ENCODE measurements around the gene GPR137C. TPM values are rescaled to one million over a fixed set of nuclear protein-coding genes. Genes with fewer than 3 reads are reported as not detected.

GPR137C gene, protein sequence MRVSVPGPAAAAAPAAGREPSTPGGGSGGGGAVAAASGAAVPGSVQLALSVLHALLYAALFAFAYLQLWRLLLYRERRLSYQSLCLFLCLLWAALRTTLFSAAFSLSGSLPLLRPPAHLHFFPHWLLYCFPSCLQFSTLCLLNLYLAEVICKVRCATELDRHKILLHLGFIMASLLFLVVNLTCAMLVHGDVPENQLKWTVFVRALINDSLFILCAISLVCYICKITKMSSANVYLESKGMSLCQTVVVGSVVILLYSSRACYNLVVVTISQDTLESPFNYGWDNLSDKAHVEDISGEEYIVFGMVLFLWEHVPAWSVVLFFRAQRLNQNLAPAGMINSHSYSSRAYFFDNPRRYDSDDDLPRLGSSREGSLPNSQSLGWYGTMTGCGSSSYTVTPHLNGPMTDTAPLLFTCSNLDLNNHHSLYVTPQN
- total RNA-seq (2012; rRNA removed), result 0.72 and 1.4 TPM in 2 replicates
- 0.77 and 0.91 TPM in 2 replicates for polyA plus RNA-seq (2012; rRNA removed)
- 0.04 and 0.11 TPM in 2 replicates for polyA plus RNA-seq (2012; cell fraction: cytosol; rRNA removed)
- polyA plus RNA-seq (2012; cell fraction: nucleus; rRNA removed; ENCODE audit: low replicate concordance), result 0.21 and 2.3 TPM in 2 replicates
- percentile 39 among the genes with signal in this experiment for Bru-seq, nascent RNA
- percentile 61 among the genes with signal in this experiment for BruChase-seq, experiment 1, labeled RNA remaining after a 6-hour chase
- percentile 58 among the genes with signal in this experiment for BruChase-seq, experiment 2, labeled RNA remaining after a 2-hour chase
- long read RNA-seq, partial matches to known transcripts, result 0 of 3 reads
- long read RNA-seq, other reads (novel, unspliced or antisense), result 0 of 3 reads

DNA sequence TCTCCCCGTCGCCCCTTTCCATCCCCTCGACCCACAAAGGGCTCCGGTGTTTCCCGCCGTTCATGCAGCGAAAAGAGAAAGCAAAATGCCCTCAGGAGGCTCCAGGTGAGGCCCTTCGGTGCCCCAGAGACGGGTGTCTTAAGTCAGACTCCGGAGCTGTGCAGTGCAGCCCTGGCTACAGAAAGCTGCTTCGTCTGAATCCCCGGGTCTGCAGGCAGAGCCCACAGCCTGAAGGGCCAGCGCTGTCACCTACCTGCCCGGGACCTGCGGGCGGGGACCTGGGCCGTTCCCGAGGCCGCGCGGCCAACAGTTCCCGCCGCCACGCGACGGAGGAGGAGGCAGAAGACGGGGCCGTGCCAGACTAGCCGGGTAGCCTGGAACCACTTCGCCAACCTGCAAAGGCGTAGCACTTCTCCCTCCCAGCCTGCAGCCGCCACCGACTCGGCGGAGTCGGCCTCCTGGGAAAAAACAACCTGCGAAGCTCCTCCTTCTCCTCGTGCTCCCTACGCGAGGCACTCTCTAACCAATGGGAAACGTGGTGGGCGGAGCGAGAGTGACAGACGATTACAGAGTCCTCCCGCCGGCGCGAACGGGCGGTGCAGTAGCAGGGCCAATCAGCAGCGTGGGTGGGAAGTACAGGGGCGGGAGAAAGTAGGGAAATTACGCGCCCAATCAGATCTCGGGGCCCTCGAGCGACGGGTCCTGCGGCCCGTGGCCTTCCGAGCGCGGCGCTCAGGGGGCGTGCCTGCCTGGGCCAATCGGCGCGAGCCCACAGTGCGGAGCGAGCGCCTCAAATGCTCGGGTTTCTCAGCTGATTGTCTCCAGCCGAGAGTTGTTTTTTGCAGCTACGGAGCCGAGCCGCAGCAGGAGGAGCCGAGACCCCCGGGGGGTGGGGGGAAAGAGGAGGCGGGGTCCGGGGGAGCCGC lies at the start of gene GPR137C, which contains the start of gene TXNDC16:
Gene GPR137C (plus strand): TSS at position 774 of the 926 bp plus-strand sequence. CDS start 312 bp downstream, outside the sequence.
Gene TXNDC16 (minus strand): TSS at position 443 of the 926 bp plus-strand sequence. CDS start 8,948 bp downstream, outside the sequence.
- no peak for TF ChIP-seq MAFK (IDR thresholded peaks at IDR 0.05; ENCODE audit: low read depth, low read length)
- TF ChIP-seq, protein P1, sequence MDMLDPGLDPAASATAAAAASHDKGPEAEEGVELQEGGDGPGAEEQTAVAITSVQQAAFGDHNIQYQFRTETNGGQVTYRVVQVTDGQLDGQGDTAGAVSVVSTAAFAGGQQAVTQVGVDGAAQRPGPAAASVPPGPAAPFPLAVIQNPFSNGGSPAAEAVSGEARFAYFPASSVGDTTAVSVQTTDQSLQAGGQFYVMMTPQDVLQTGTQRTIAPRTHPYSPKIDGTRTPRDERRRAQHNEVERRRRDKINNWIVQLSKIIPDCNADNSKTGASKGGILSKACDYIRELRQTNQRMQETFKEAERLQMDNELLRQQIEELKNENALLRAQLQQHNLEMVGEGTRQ (IDR thresholded peaks at IDR 0.05; ENCODE audit: low read depth, low read length), result peak; percentile 70; the same call in 1 of the 2 replicates
- TF ChIP-seq MXI1 (IDR thresholded peaks at IDR 0.05; ENCODE audit: borderline replicate concordance, low read depth, low read length), result peak; percentile 68
- peak; percentile 64 for TF ChIP-seq FOS (IDR thresholded peaks at IDR 0.05; ENCODE audit: low read depth, low read length)
- peak; percentile 25; the same call in 1 of the 2 replicates for TF ChIP-seq MAZ (IDR thresholded peaks at IDR 0.05; ENCODE audit: borderline replicate concordance, low read depth, low read length)
- TF ChIP-seq, protein P2, sequence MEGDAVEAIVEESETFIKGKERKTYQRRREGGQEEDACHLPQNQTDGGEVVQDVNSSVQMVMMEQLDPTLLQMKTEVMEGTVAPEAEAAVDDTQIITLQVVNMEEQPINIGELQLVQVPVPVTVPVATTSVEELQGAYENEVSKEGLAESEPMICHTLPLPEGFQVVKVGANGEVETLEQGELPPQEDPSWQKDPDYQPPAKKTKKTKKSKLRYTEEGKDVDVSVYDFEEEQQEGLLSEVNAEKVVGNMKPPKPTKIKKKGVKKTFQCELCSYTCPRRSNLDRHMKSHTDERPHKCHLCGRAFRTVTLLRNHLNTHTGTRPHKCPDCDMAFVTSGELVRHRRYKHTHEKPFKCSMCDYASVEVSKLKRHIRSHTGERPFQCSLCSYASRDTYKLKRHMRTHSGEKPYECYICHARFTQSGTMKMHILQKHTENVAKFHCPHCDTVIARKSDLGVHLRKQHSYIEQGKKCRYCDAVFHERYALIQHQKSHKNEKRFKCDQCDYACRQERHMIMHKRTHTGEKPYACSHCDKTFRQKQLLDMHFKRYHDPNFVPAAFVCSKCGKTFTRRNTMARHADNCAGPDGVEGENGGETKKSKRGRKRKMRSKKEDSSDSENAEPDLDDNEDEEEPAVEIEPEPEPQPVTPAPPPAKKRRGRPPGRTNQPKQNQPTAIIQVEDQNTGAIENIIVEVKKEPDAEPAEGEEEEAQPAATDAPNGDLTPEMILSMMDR (conservative IDR thresholded peaks at IDR 0.05; ENCODE audit: low read depth, low read length), result no peak
- peak; percentile 51; the same call in 1 of the 2 replicates for TF ChIP-seq BHLHE40 (IDR thresholded peaks at IDR 0.05; ENCODE audit: low read depth, low read length)
- TF ChIP-seq POLR2A (IDR thresholded peaks at IDR 0.05; ENCODE audit: low read depth, low read length), result peak; percentile 32; the same call in 1 of the 2 replicates
- no peaks in the 10 kb centered on the region for H4K20me1 ChIP-seq (ENCODE audit: insufficient read depth, low read length)
- H3K56ac ChIP-seq (ENCODE audit: extremely low read depth, insufficient read depth, low read length), result no peak within 1 kb of the TSS
- H2BK15ac ChIP-seq (ENCODE audit: low read depth, low read length), result no peak within 1 kb of the TSS; the same call in 2 of the 3 replicates
- no TSS peak for BruUV-seq (replicated peaks)
- ChIA-PET POLR2A (ENCODE audit: unreplicated experiment) (interaction anchor here (0.5 to 0.6 kb wide), 2 partner anchors 236 to 560 kb away, joined by 5 to 13 read pairs; no protein-coding TSS in a partner anchor), CTCF (interaction anchor here (0.8 to 1.6 kb wide), 3 partner anchors 14 to 26 kb away, joined by 3 read pairs; no protein-coding TSS in a partner anchor)
- peak within 1 kb of the TSS; percentile 58 for H3K4me3 ChIP-seq (ENCODE audit: insufficient read depth, low read depth, low read length)
- no peak within 1 kb of the TSS for H2BK20ac ChIP-seq (ENCODE audit: low read depth, low read length)
- H3K18ac ChIP-seq (ENCODE audit: low read depth, low read length), result no peak within 1 kb of the TSS
- H4K5ac ChIP-seq (ENCODE audit: low read depth, low read length), result no peak within 1 kb of the TSS
- no peak within 1 kb of the TSS for H2BK120ac ChIP-seq (ENCODE audit: low read depth, low read length)
- H3K27me3 ChIP-seq (ENCODE audit: control insufficient read depth, insufficient read depth, low read length), result no peaks in the 10 kb centered on the region
- peak within 1 kb of the TSS; percentile 96 for H3K4me2 ChIP-seq (ENCODE audit: low read depth, low read length)
- H2AFZ ChIP-seq (replicated peaks; ENCODE audit: low read length, poor library complexity), result peak within 1 kb of the TSS; percentile 96
- no peak within 1 kb of the TSS; the same call in 1 of the 2 replicates for H3K27ac ChIP-seq (ENCODE audit: insufficient read depth, low read length)
- intact Hi-C loops (cut with micrococcal nuclease) (loop anchor here (5.0 kb wide), 1 partner anchor 235 kb away; no protein-coding TSS in a partner anchor), in situ Hi-C loops (cut with MboI; ENCODE audit: low sequenced_read_pairs) (no loop called here), dilution Hi-C loops (cut with HindIII; ENCODE audit: low sequenced_read_pairs, unreplicated experiment) (no loop called here)
- 0% methylated on average over 18 of the region's 81 CpGs; no CpG with 5 or more reads in 1 of the 2 experiments for whole genome bisulfite sequencing, 2 experiments (ENCODE audit: extremely low coverage in 2 of 2, insufficient read length in 1 of 2)
- H4K8ac ChIP-seq (ENCODE audit: low read depth in 2 of 2, low read length in 2 of 2), result peak within 1 kb of the TSS in 1 of 2 experiments; percentile 23; a peak in 1 of 4 replicates
- peaks cover 0 to 13% of the 10 kb centered on the region in 2 experiments; a peak in 2 of 4 replicates for H3K79me1 ChIP-seq (ENCODE audit: low read depth in 1 of 2, low read length in 2 of 2)
- DNase-seq, result peak; percentile 99
- no peak within 1 kb of the TSS for H3K4ac ChIP-seq (ENCODE audit: low read depth, low read length)
- peak within 1 kb of the TSS; percentile 61 for H3K23ac ChIP-seq (ENCODE audit: low read depth, low read length)
- H3K9me1 ChIP-seq (ENCODE audit: insufficient read depth, low read length), result no peaks in the 10 kb centered on the region; the same call in 1 of the 2 replicates
- no peaks in the 10 kb centered on the region for H3K4me1 ChIP-seq (ENCODE audit: control insufficient read depth, insufficient read depth, low read length)
- ATAC-seq (ENCODE audit: low read depth), result peak; percentile 99
- no peak within 1 kb of the TSS for H2AK5ac ChIP-seq (ENCODE audit: low read depth, low read length)
- no peak within 1 kb of the TSS for H4K91ac ChIP-seq (ENCODE audit: insufficient read depth, low read depth, low read length)
- H3K36me3 ChIP-seq (ENCODE audit: control insufficient read depth, insufficient read depth, low read length), result no peaks in the 10 kb centered on the region
- H3K14ac ChIP-seq (replicated peaks; ENCODE audit: low read depth, low read length), result 0 out of 2 replicates have a peak within 1 kb of the TSS, but pooled peaks have one; percentile 39
- no peak within 1 kb of the TSS for H2BK5ac ChIP-seq (ENCODE audit: low read depth, low read length, poor library complexity, severe bottlenecking)
- H3K9me3 ChIP-seq (ENCODE audit: control insufficient read depth, insufficient read depth, low read length), result no peaks in the 10 kb centered on the region
- H2AK9ac ChIP-seq (replicated peaks; ENCODE audit: low read depth, low read length, poor library complexity), result peak within 1 kb of the TSS; percentile 48
- H3K9ac ChIP-seq (ENCODE audit: low read depth, low read length), result peak within 1 kb of the TSS; percentile 66
